Mesendoderm (in vitro differentiated cells): ENCODE measurements around the gene TMEM63B.

Experiments
- DNase-seq: peaks from one replicate; pipeline ENCODE4 v3.0.0; 2013
- H2AK5ac ChIP-seq: 2 replicates; pipeline ENCODE4 v1.6.1; 2013; ENCODE audit warnings: low read length, inconsistent platforms
- H2BK120ac ChIP-seq: 2 replicates; pipeline ENCODE4 v1.6.1; 2013; ENCODE audit warnings: low read depth, mild to moderate bottlenecking, low read length, moderate library complexity, mixed read lengths
- H2BK15ac ChIP-seq: replicated peaks from 2 replicates; pipeline ENCODE4 v1.6.1; 2013; ENCODE audit warnings: low read depth, mild to moderate bottlenecking, moderate library complexity
- H2BK5ac ChIP-seq: 2 replicates; pipeline ENCODE4 v1.6.1; 2013; ENCODE audit warnings: low read length, inconsistent platforms
- H3K18ac ChIP-seq: 2 replicates; pipeline ENCODE4 v1.6.1; 2013; ENCODE audit warnings: mild to moderate bottlenecking, low read length, mixed read lengths
- H3K23ac ChIP-seq: one replicate; pipeline ENCODE4 v1.6.1; 2013; ENCODE audit warnings: low read length
- H3K27ac ChIP-seq: 2 replicates; pipeline ENCODE4 v1.5.1; 2013; ENCODE audit warnings: low read depth, mild to moderate bottlenecking, inconsistent platforms, low read length, moderate library complexity
- H3K27me3 ChIP-seq: 2 replicates; pipeline ENCODE4 v1.6.1; 2013; ENCODE audit warnings: low read length, control low read depth, mild to moderate bottlenecking, inconsistent platforms; ENCODE audit not compliant: insufficient read depth, poor library complexity
- H3K36me3 ChIP-seq: 2 replicates; pipeline ENCODE4 v1.6.1; 2013; ENCODE audit warnings: low read length, inconsistent platforms; ENCODE audit not compliant: control insufficient read depth, insufficient read depth
- H3K4ac ChIP-seq: one replicate; pipeline ENCODE4 v1.6.1; 2013; ENCODE audit warnings: low read depth, mild to moderate bottlenecking, low read length, moderate library complexity
- H3K4me1 ChIP-seq: 2 replicates; pipeline ENCODE4 v1.6.1; 2013; ENCODE audit warnings: low read depth, low read length, inconsistent platforms; ENCODE audit not compliant: control insufficient read depth
- H3K4me2 ChIP-seq: 2 replicates; pipeline ENCODE4 v1.6.1; 2013; ENCODE audit warnings: low read length
- H3K4me3 ChIP-seq: 2 replicates; pipeline ENCODE4 v1.5.1; 2013; ENCODE audit warnings: mild to moderate bottlenecking, low read length
- H3K56ac ChIP-seq: one replicate; pipeline ENCODE4 v1.6.1; 2013; ENCODE audit warnings: low read length
- H3K79me1 ChIP-seq: 2 replicates; pipeline ENCODE4 v1.6.1; 2013; ENCODE audit warnings: low read length, inconsistent platforms
- H3K79me2 ChIP-seq: 2 replicates; pipeline ENCODE4 v1.6.1; 2013; ENCODE audit warnings: mild to moderate bottlenecking, low read length; ENCODE audit not compliant: control insufficient read depth, insufficient read depth
- H3K9ac ChIP-seq: 2 replicates; pipeline ENCODE4 v1.6.1; 2013; ENCODE audit warnings: low read length, inconsistent platforms
- H4K5ac ChIP-seq: one replicate; pipeline ENCODE4 v1.6.1; 2013; ENCODE audit warnings: low read length
- H4K8ac ChIP-seq: one replicate; pipeline ENCODE4 v1.6.1; 2013; ENCODE audit warnings: low read depth, mild to moderate bottlenecking, control low read depth, low read length, moderate library complexity
- WGBS: extraction: QIAGEN DNeasy Blood & Tissue Kit; methylation state at CpG from one replicate; pipeline ENCODE4 v1.1.7; 2013; ENCODE audit warnings: low lambda C conversion rate, missing lambda C conversion rate; ENCODE audit not compliant: insufficient coverage; ENCODE audit errors: extremely low coverage; 5-methylcytosine and 5-hydroxymethylcytosine counted together

The TMEM63B gene

GRCh38 chr6:44201200-44201599 is 73.8 kb downstream of the TMEM63B start:
- Histone ChIP-seq H3K27me3 (no peaks in the 10 kb centered on the region), H2BK120ac (no peak overlapping the region), H3K79me2 (no peaks in the 10 kb centered on the region), H3K36me3 (no peaks in the 10 kb centered on the region), H3K27ac (no peak overlapping the region), H3K4ac (no peak overlapping the region), H2AK5ac (peak overlapping the region; percentile 64), H4K8ac (no peak overlapping the region), H4K5ac (no peak overlapping the region), H3K79me1 (no peaks in the 10 kb centered on the region), H2BK5ac (peak overlapping the region; percentile 81), H3K4me3 (no peak overlapping the region), H3K18ac (no peak overlapping the region), H3K23ac (no peak overlapping the region), H3K4me2 (no peak overlapping the region), H3K4me1 (peaks cover 22% of the 10 kb centered on the region), H2BK15ac (no peak overlapping the region), H3K56ac (peak overlapping the region; percentile 87), H3K9ac (no peak overlapping the region)
- no CpG with 5 or more reads among the region's 3 CpGs for WGBS
- DNase-seq = peak; percentile 31

- Histone ChIP-seq H3K79me1 (no peaks in the 10 kb centered on the region), H3K18ac (peak overlapping the region; percentile 16), H3K36me3 (no peaks in the 10 kb centered on the region), H3K4me2 (no peak overlapping the region), H3K4me1 (peaks cover 25% of the 10 kb centered on the region), H3K27ac (peak overlapping the region; percentile 68), H3K79me2 (no peaks in the 10 kb centered on the region), H2BK120ac (peak overlapping the region; percentile 8), H4K8ac (no peak overlapping the region), H2BK15ac (no peak overlapping the region), H2AK5ac (peak overlapping the region; percentile 95), H2BK5ac (peak overlapping the region; percentile 81), H3K56ac (peak overlapping the region; percentile 87), H3K4ac (peak overlapping the region; percentile 29), H3K9ac (peak overlapping the region; percentile 49), H3K4me3 (no peak overlapping the region), H3K27me3 (no peaks in the 10 kb centered on the region), H4K5ac (no peak overlapping the region), H3K23ac (peak overlapping the region; percentile 87)
- no peak for DNase-seq
- no CpG with 5 or more reads among the region's 11 CpGs for WGBS
Measured at GRCh38 chr6:44201638-44202303, 74.4 kb downstream of the TMEM63B start.

GRCh38 chr6:44202332-44202971 is 75.1 kb downstream of the TMEM63B start:
- H3K36me3 ChIP-seq = no peaks in the 10 kb centered on the region
- no peak overlapping the region for H2BK15ac ChIP-seq
- WGBS = no CpG with 5 or more reads among the region's 4 CpGs
- no peaks in the 10 kb centered on the region for H3K79me2 ChIP-seq
- H3K79me1 ChIP-seq = no peaks in the 10 kb centered on the region
- no peak overlapping the region for H3K4me3 ChIP-seq
- DNase-seq = peak; percentile 95
- no peaks in the 10 kb centered on the region for H3K27me3 ChIP-seq
- H2BK5ac ChIP-seq = peak overlapping the region; percentile 96
- peak overlapping the region; percentile 83 for H3K4ac ChIP-seq
- peak overlapping the region; percentile 95 for H2AK5ac ChIP-seq
- peak overlapping the region; percentile 68 for H3K27ac ChIP-seq
- H3K56ac ChIP-seq = peak overlapping the region; percentile 87
- H3K4me2 ChIP-seq = no peak overlapping the region
- peak overlapping the region; percentile 49 for H3K9ac ChIP-seq
- peak overlapping the region; percentile 8 for H2BK120ac ChIP-seq
- H3K23ac ChIP-seq = peak overlapping the region; percentile 87
- H4K5ac ChIP-seq = no peak overlapping the region
- no peak overlapping the region for H4K8ac ChIP-seq
- H3K18ac ChIP-seq = peak overlapping the region; percentile 89
- H3K4me1 ChIP-seq = peaks cover 25% of the 10 kb centered on the region

GRCh38 chr6:44202972-44203750 is 75.8 kb downstream of the TMEM63B start:
- Histone ChIP-seq H4K5ac (no peak overlapping the region), H3K18ac (peak overlapping the region; percentile 89), H3K9ac (peak overlapping the region; percentile 2), H2BK120ac (no peak overlapping the region), H3K27me3 (no peaks in the 10 kb centered on the region), H3K4me2 (no peak overlapping the region), H3K36me3 (no peaks in the 10 kb centered on the region), H3K23ac (peak overlapping the region; percentile 83), H2AK5ac (peak overlapping the region; percentile 88), H4K8ac (no peak overlapping the region), H3K27ac (peak overlapping the region; percentile 58), H3K56ac (peak overlapping the region; percentile 86), H3K4ac (peak overlapping the region; percentile 83), H2BK15ac (no peak overlapping the region), H3K4me1 (peaks cover 25% of the 10 kb centered on the region), H3K79me2 (no peaks in the 10 kb centered on the region), H3K4me3 (no peak overlapping the region), H3K79me1 (no peaks in the 10 kb centered on the region), H2BK5ac (peak overlapping the region; percentile 96)
- WGBS = no CpG with 5 or more reads among the region's 11 CpGs
- peak; percentile 64 for DNase-seq

- WGBS = no CpG with 5 or more reads among the region's 6 CpGs
- H4K5ac ChIP-seq = no peak overlapping the region
- peak overlapping the region; percentile 49 for H3K56ac ChIP-seq
- no peaks in the 10 kb centered on the region for H3K27me3 ChIP-seq
- no peaks in the 10 kb centered on the region for H3K36me3 ChIP-seq
- no peaks in the 10 kb centered on the region for H3K79me1 ChIP-seq
- peaks cover 25% of the 10 kb centered on the region for H3K4me1 ChIP-seq
- H3K4me2 ChIP-seq = no peak overlapping the region
- no peak overlapping the region for H3K4me3 ChIP-seq
- DNase-seq = no peak
- no peak overlapping the region for H3K18ac ChIP-seq
- H2BK5ac ChIP-seq = no peak overlapping the region
- H3K9ac ChIP-seq = no peak overlapping the region
- no peak overlapping the region for H2BK120ac ChIP-seq
- no peak overlapping the region for H3K27ac ChIP-seq
- no peak overlapping the region for H3K23ac ChIP-seq
- no peak overlapping the region for H4K8ac ChIP-seq
- no peak overlapping the region for H2AK5ac ChIP-seq
- no peak overlapping the region for H3K4ac ChIP-seq
- H2BK15ac ChIP-seq = no peak overlapping the region
- H3K79me2 ChIP-seq = no peaks in the 10 kb centered on the region
Measured at GRCh38 chr6:44203955-44204354, 76.6 kb downstream of the TMEM63B start.
